Thyroid gland (tissue), 4 donors: ENCODE measurements around the gene PTPRB. TPM values are rescaled to one million over a fixed set of nuclear protein-coding genes. Genes with fewer than 3 reads are reported as not detected.
"Not testable (repeated sequence)": the region's sequence is repeated elsewhere in the genome, so short reads cannot be mapped to it uniquely, and the experiment has no call there.

Source experiments
- DNase-seq, 2 donors: peaks; one replicate each; pipeline ENCODE4 v3.0.0-alpha.2; 2019
- H3K27ac ChIP-seq, 3 donors: fragments of 200-600 bp; sonication (generic); 1 replicate in 2 of 3; 2 replicates in 1 of 3; pipeline ENCODE4 v1.5.1; 2016 to 2019; ENCODE audit warnings: mild to moderate bottlenecking in 1 of 3, moderate library complexity in 1 of 3
- H3K27me3 ChIP-seq: fragments of 200-600 bp; sonication (generic); one replicate; pipeline ENCODE4 v1.5.1; 2019
- H3K36me3 ChIP-seq, 2 donors: fragments of 200-600 bp; sonication (generic); one replicate each; pipeline ENCODE4 v1.5.1; 2016 to 2019
- H3K4me1 ChIP-seq, 2 donors: fragments of 200-600 bp; sonication (generic); one replicate each; pipeline ENCODE4 v1.5.1; 2017 to 2019
- H3K4me3 ChIP-seq, 3 donors: fragments of 200-600 bp; sonication (generic); replicated peaks in 1 of 3; 1 replicate in 2 of 3; 2 replicates in 1 of 3; pipeline ENCODE4 v1.5.1; 2016; ENCODE audit warnings: mild to moderate bottlenecking in 1 of 3
- H3K9me3 ChIP-seq: fragments of 200-600 bp; sonication (generic); one replicate; pipeline ENCODE4 v1.5.1; 2017
- POLR2A ChIP-seq, 2 donors: fragments of 450-650 bp; IDR thresholded peaks; one replicate each; pipeline ENCODE4 v1.6.1; 2017; ENCODE audit warnings: antibody characterized with exemption in 2 of 2, mild to moderate bottlenecking in 2 of 2, moderate library complexity in 1 of 2
- WGBS, 2 donors: methylation state at CpG; one replicate each; pipeline ENCODE4 v1.1.5; 2017; 5-methylcytosine and 5-hydroxymethylcytosine counted together
- intact Hi-C: fragments of 100-400 bp; cut with DNase I; formaldehyde crosslinking; loops from one replicate; pipeline ENCODE4 v1.15.1; 2023
- total RNA-seq, 4 donors: library from RNA; depleted of rRNA; stranded (reverse); fragments of >200 nt; gene quantifications; one replicate each; pipeline ENCODE4 v1.2.3, GENCODE V29; 2016
- TF ChIP-seq, protein P1 (sequence below), 6 experiments: fragments of 200-600 bp in 3 of 6; fragments of 450-650 bp in 3 of 6; sonication (generic) in 3 of 6; IDR thresholded peaks; one replicate each; pipeline ENCODE4 v1.5.1; 2016 to 2019; ENCODE audit warnings: antibody characterized with exemption in 6 of 6, mild to moderate bottlenecking in 2 of 6, inconsistent platforms in 1 of 6, moderate library complexity in 1 of 6

The PTPRB gene
- total RNA-seq, 4 donors from 2014 or later = 24.4 to 75.3 (median 36.2) TPM

DNA sequence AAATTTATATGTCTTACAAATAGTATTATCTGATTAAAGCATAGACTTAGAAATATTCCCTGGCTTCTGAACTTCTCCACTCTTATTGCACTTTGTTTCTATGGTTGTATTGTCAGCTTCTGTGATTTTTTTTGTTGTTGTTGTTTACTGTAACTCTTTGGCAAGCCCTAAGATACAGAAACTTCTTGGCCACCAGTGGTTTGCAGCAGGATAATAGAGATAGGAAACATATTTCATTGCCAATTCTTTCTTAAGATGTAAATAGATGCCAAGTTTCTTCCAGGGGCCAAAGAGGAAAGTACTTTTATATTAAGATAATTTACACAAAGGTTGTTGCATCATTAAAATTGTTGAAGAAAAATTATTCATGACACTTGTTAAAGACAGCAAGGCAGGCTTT is 123.8 kb downstream of the PTPRB start:
- intact Hi-C loops = no loop called here
- H3K27ac ChIP-seq = no peak overlapping the region
- TF ChIP-seq POLR2A (IDR thresholded peaks at IDR 0.05) = no peak
- TF ChIP-seq, protein P1, sequence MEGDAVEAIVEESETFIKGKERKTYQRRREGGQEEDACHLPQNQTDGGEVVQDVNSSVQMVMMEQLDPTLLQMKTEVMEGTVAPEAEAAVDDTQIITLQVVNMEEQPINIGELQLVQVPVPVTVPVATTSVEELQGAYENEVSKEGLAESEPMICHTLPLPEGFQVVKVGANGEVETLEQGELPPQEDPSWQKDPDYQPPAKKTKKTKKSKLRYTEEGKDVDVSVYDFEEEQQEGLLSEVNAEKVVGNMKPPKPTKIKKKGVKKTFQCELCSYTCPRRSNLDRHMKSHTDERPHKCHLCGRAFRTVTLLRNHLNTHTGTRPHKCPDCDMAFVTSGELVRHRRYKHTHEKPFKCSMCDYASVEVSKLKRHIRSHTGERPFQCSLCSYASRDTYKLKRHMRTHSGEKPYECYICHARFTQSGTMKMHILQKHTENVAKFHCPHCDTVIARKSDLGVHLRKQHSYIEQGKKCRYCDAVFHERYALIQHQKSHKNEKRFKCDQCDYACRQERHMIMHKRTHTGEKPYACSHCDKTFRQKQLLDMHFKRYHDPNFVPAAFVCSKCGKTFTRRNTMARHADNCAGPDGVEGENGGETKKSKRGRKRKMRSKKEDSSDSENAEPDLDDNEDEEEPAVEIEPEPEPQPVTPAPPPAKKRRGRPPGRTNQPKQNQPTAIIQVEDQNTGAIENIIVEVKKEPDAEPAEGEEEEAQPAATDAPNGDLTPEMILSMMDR (IDR thresholded peaks at IDR 0.05) = no peak
- H3K4me3 ChIP-seq = no peak overlapping the region
- no peaks in the 10 kb centered on the region for H3K27me3 ChIP-seq
- H3K4me1 ChIP-seq = no peaks in the 10 kb centered on the region
- no peaks in the 10 kb centered on the region for H3K36me3 ChIP-seq
- no peak for DNase-seq
- H3K9me3 ChIP-seq = no peaks in the 10 kb centered on the region

DNA sequence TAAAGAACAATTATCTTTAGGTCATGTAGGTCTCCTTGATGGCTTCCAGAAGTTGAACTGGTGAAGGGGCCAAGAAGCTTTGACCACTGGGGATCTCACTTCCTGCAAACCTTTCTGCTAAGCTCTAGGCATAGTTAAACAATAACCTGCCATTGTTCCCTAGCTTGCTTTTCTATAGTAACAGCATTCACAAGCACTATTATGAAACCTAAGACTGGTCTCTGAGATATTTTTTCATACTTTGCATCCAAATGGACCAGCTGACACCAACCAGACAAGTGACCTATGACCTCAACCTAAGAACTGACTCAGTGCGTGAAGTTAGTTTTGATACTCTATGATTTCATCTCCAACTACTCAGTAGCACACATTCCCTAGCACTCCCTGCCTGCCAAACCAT is 129.1 kb downstream of the PTPRB start:
- H3K36me3 ChIP-seq = no peaks in the 10 kb centered on the region
- no peaks in the 10 kb centered on the region for H3K27me3 ChIP-seq
- TF ChIP-seq POLR2A (IDR thresholded peaks at IDR 0.05) = no peak
- TF ChIP-seq, protein P1 (IDR thresholded peaks at IDR 0.05) = no peak
- H3K4me3 ChIP-seq = no peak overlapping the region
- H3K4me1 ChIP-seq = no peaks in the 10 kb centered on the region
- 87 to 94% methylated on average over 1 of the region's 1 CpG for WGBS, 2 donors
- H3K27ac ChIP-seq = no peak overlapping the region
- H3K9me3 ChIP-seq = no peaks in the 10 kb centered on the region
- intact Hi-C loops = no loop called here
- no peak for DNase-seq

DNA sequence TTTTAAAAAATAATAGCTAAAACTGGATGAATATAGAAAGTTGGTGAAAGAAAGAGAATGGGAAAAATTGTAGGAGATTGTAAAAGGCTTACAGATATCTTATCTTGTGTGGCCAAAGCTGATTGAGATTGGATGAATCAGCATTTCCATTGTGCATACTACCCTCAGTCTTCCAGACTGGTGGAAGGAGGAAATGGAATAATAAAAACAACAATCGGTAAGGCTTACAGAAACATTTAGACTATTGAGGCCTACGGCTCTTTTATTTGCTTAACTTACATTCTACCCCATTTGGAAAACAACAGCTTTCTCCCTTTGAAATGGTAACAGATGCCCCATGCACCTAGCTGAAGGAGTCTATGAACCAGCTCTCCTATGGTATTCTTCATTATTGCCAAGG is 129.8 kb downstream of the PTPRB start:
- intact Hi-C loops = no loop called here
- Histone ChIP-seq H3K27me3 (no peaks in the 10 kb centered on the region), H3K4me1 (no peaks in the 10 kb centered on the region), H3K27ac (no peak overlapping the region), H3K4me3 (no peak overlapping the region), H3K36me3 (no peaks in the 10 kb centered on the region), H3K9me3 (no peaks in the 10 kb centered on the region)
- TF ChIP-seq, protein P1 (IDR thresholded peaks at IDR 0.05) = no peak
- no peak for TF ChIP-seq POLR2A (IDR thresholded peaks at IDR 0.05)
- 19 to 29% methylated on average over 2 of the region's 2 CpGs for WGBS, 2 donors
- DNase-seq = no peak

DNA sequence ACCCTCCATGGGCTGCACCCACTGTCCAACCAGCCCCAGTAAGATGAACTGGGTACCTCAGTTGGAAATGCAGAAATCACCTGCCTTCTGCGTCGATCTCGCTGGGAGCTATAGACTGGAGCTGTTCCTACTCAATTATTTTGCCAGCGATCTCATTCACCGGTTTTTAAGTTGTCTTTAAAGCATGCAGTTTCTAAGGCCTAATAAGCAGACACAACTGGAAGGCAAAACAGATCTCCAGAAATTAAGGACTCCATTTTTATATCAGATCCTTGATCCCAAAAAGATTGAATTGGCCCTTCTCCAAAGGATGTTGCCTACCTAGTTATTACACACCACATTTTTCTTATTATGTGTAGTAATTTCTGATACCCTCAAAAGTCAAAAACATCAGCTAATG is 139.7 kb downstream of the PTPRB start:
- intact Hi-C loops = no loop called here

DNA sequence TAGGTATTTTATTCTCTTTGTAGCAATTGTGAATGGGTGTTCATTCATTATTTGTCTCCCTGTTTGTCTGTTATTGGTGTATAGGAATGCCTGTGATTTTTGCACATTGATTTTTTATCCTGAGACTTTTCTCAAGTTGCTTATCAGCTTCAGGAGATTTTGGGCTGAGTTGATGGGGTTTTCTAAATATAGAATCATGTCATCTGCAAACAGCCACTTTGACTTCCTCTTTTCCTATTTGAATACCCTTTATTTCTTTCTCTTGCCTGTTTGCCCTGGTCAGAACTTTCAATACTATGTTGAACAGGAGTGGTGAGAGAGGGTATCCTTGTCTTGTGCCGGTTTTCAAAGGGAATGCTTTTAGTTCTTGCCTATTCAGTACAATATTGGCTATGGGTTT is 144.3 kb downstream of the PTPRB start:
- H3K27me3 ChIP-seq, H3K4me3 ChIP-seq, intact Hi-C loops, DNase-seq, H3K36me3 ChIP-seq, H3K9me3 ChIP-seq, H3K27ac ChIP-seq, H3K4me1 ChIP-seq: not testable (repeated sequence)
- WGBS, 2 donors = 90 to 92% methylated on average over 1 of the region's 1 CpG

More for the DNA sequence above, 139.7 kb downstream of the PTPRB start:
- no peak for TF ChIP-seq POLR2A (IDR thresholded peaks at IDR 0.05)
- TF ChIP-seq, protein P1 (IDR thresholded peaks at IDR 0.05) = no peak
- H3K36me3 ChIP-seq = no peaks in the 10 kb centered on the region
- no peak overlapping the region for H3K27ac ChIP-seq
- H3K9me3 ChIP-seq = no peaks in the 10 kb centered on the region
- no peaks in the 10 kb centered on the region for H3K4me1 ChIP-seq
- WGBS, 2 donors = 99% methylated on average over 5 of the region's 5 CpGs
- no peak for DNase-seq
- H3K4me3 ChIP-seq = no peak overlapping the region
- H3K27me3 ChIP-seq = no peaks in the 10 kb centered on the region

DNA sequence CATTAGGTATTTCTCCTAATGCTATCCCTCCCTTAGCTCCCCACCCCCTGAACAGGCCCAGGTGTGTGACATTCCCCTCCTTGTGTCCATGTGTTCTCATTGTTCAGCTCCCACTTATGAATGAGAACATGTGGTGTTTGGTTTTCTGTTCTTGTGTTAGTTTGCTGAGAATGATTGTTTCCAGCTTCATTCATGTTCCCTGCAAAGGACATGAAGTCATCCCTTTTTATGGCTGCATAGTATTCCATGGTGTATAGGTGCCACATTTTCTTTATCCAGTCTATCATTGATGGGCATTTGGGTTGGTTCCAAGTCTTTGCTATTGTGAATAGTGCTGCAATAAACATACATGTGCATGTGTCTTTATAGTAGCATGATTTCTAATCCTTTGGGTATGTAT is 146.3 kb downstream of the PTPRB start:
- H3K27ac ChIP-seq, intact Hi-C loops, H3K4me3 ChIP-seq, H3K27me3 ChIP-seq, H3K36me3 ChIP-seq, DNase-seq, H3K4me1 ChIP-seq, H3K9me3 ChIP-seq: not testable (repeated sequence)
